Activated T-helper 1 cell treated with anti-CD3 and anti-CD28 coated beads, Interleukin-12 subunit alpha, Interleukin-12 subunit beta, Interleukin-2, Interleukin-4 antibody, amounts not matched to agents 30 ng/mL and 10 ng/mL and 1 ng/mL, durations not matched to agents 14 hours and 24 hours and 36 hours (primary cell): Measurements from ENCODE around the gene TNFSF8. TPM values are rescaled to one million over a fixed set of nuclear protein-coding genes. Genes with fewer than 3 reads are reported as not detected.

ENCODE experiments used
- DNase-seq: peaks from one replicate; pipeline ENCODE4 v3.0.0; 2021; ENCODE audit warnings: low spot score
- H3K27ac Mint-ChIP-seq: one replicate; pipeline ENCODE4 v1.8.0; 2021; ENCODE audit warnings: mild to moderate bottlenecking, mixed read lengths
- H3K27me3 Mint-ChIP-seq: one replicate; pipeline ENCODE4 v1.8.0; 2022; ENCODE audit warnings: mild to moderate bottlenecking, moderate library complexity, mixed read lengths; ENCODE audit not compliant: insufficient read depth
- H3K36me3 Mint-ChIP-seq: one replicate; pipeline ENCODE4 v1.8.0; 2021; ENCODE audit warnings: low read depth, mixed read lengths
- H3K4me1 Mint-ChIP-seq: one replicate; pipeline ENCODE4 v1.8.0; 2021; ENCODE audit warnings: low read depth, mixed read lengths
- H3K4me3 Mint-ChIP-seq: one replicate; pipeline ENCODE4 v1.8.0; 2021; ENCODE audit warnings: mild to moderate bottlenecking, moderate library complexity, mixed read lengths
- H3K9me3 Mint-ChIP-seq: one replicate; pipeline ENCODE4 v1.8.0; 2021; ENCODE audit warnings: mixed read lengths
- intact Hi-C: fragments of 100-400 bp; cut with micrococcal nuclease; formaldehyde crosslinking; loops from one replicate; pipeline ENCODE4 v1.15.1; 2024
- total RNA-seq: library from RNA; stranded (reverse); gene quantifications from 2 replicates; pipeline ENCODE4 v1.2.3, GENCODE V29; 2022

TNFSF8 gene
- total RNA-seq, 1 donor from 2014 or later: 200 TPM

- H3K4me3 Mint-ChIP-seq: no peak overlapping the region
- intact Hi-C loops: no loop called here
- H3K9me3 Mint-ChIP-seq: no peaks in the 10 kb centered on the region
- peaks cover 90% of the 10 kb centered on the region for H3K4me1 Mint-ChIP-seq
- H3K27ac Mint-ChIP-seq: peak overlapping the region; percentile 97
- DNase-seq: no peak
- H3K27me3 Mint-ChIP-seq: no peaks in the 10 kb centered on the region
- H3K36me3 Mint-ChIP-seq: peaks cover 84% of the 10 kb centered on the region
These were observed 19.9 kb downstream of the TNFSF8 start for GRCh38 chr9:114910541-114910940.

GRCh38 chr9:114909661-114910060 is 20.7 kb downstream of the TNFSF8 start:
- Mint-ChIP-seq H3K27me3 (no peaks in the 10 kb centered on the region), H3K4me1 (peaks cover 81% of the 10 kb centered on the region), H3K4me3 (peak overlapping the region; percentile 64), H3K9me3 (no peaks in the 10 kb centered on the region), H3K36me3 (peaks cover 82% of the 10 kb centered on the region), H3K27ac (peak overlapping the region; percentile 97)
- no peak for DNase-seq
- intact Hi-C loops: loop anchor here (1.0 to 10.0 kb wide), 7 partner anchors 15 to 615 kb away; partner anchors contain the start of gene TNFSF8

- H3K9me3 Mint-ChIP-seq: no peaks in the 10 kb centered on the region
- H3K4me1 Mint-ChIP-seq: peaks cover 74% of the 10 kb centered on the region
- peaks cover 83% of the 10 kb centered on the region for H3K36me3 Mint-ChIP-seq
- no peaks in the 10 kb centered on the region for H3K27me3 Mint-ChIP-seq
- intact Hi-C loops: loop anchor here (1.0 to 10.0 kb wide), 14 partner anchors 10 to 616 kb away; partner anchors contain the start of genes TNFSF15 and TNFSF8
- peak overlapping the region; percentile 97 for H3K27ac Mint-ChIP-seq
- peak overlapping the region; percentile 64 for H3K4me3 Mint-ChIP-seq
- no peak for DNase-seq
These were observed 21.5 kb downstream of the TNFSF8 start for GRCh38 chr9:114908805-114909448.

GRCh38 chr9:114908104-114908622 is 22.2 kb downstream of the TNFSF8 start:
- Mint-ChIP-seq H3K4me3 (peak overlapping the region; percentile 64), H3K9me3 (no peaks in the 10 kb centered on the region), H3K36me3 (peaks cover 83% of the 10 kb centered on the region), H3K27ac (peak overlapping the region; percentile 97), H3K27me3 (no peaks in the 10 kb centered on the region), H3K4me1 (peaks cover 66% of the 10 kb centered on the region)
- intact Hi-C loops: loop anchor here (1.0 to 10.0 kb wide), 11 partner anchors 11 to 617 kb away; partner anchors contain the start of gene TNFSF15
- DNase-seq: peak; percentile 58

- Mint-ChIP-seq H3K4me1 (peaks cover 55% of the 10 kb centered on the region), H3K27ac (peak overlapping the region; percentile 97), H3K36me3 (peaks cover 82% of the 10 kb centered on the region), H3K27me3 (no peaks in the 10 kb centered on the region), H3K4me3 (peak overlapping the region; percentile 67), H3K9me3 (no peaks in the 10 kb centered on the region)
- intact Hi-C loops: loop anchor here (1.0 to 10.0 kb wide), 3 partner anchors 168 to 618 kb away; no protein-coding TSS in a partner anchor
- DNase-seq: no peak
These were observed 23.3 kb downstream of the TNFSF8 start for GRCh38 chr9:114906922-114907571.

- Mint-ChIP-seq H3K27ac (peak overlapping the region; percentile 82), H3K27me3 (no peaks in the 10 kb centered on the region), H3K36me3 (peaks cover 84% of the 10 kb centered on the region), H3K4me3 (peak overlapping the region; percentile 48), H3K9me3 (no peaks in the 10 kb centered on the region), H3K4me1 (peaks cover 38% of the 10 kb centered on the region)
- intact Hi-C loops: loop anchor here (10.0 kb wide), 2 partner anchors 421 to 619 kb away; no protein-coding TSS in a partner anchor
- no peak for DNase-seq
These were observed 25.0 kb downstream of the TNFSF8 start for GRCh38 chr9:114905170-114905940.

GRCh38 chr9:114902786-114903524 is 27.4 kb downstream of the TNFSF8 start:
- H3K4me3 Mint-ChIP-seq: peak overlapping the region; percentile 83
- DNase-seq: peak; percentile 24
- peak overlapping the region; percentile 94 for H3K27ac Mint-ChIP-seq
- H3K4me1 Mint-ChIP-seq: peaks cover 14% of the 10 kb centered on the region
- intact Hi-C loops: loop anchor here (1.0 to 10.0 kb wide), 5 partner anchors 9 to 622 kb away; partner anchors contain the start of genes AKNA and TNFSF15
- H3K9me3 Mint-ChIP-seq: no peaks in the 10 kb centered on the region
- peaks cover 66% of the 10 kb centered on the region for H3K36me3 Mint-ChIP-seq
- H3K27me3 Mint-ChIP-seq: no peaks in the 10 kb centered on the region

- peaks cover 3% of the 10 kb centered on the region for H3K4me1 Mint-ChIP-seq
- peak overlapping the region; percentile 82 for H3K27ac Mint-ChIP-seq
- H3K4me3 Mint-ChIP-seq: peak overlapping the region; percentile 31
- no peaks in the 10 kb centered on the region for H3K9me3 Mint-ChIP-seq
- H3K36me3 Mint-ChIP-seq: peaks cover 58% of the 10 kb centered on the region
- no peaks in the 10 kb centered on the region for H3K27me3 Mint-ChIP-seq
- no peak for DNase-seq
- intact Hi-C loops: loop anchor here (5.0 to 10.0 kb wide), 3 partner anchors 416 to 624 kb away; partner anchors contain the start of gene AKNA
These were observed 29.2 kb downstream of the TNFSF8 start for GRCh38 chr9:114900942-114901802.

- no peak for DNase-seq
- peaks cover 15% of the 10 kb centered on the region for H3K4me1 Mint-ChIP-seq
- no peak overlapping the region for H3K4me3 Mint-ChIP-seq
- no peaks in the 10 kb centered on the region for H3K9me3 Mint-ChIP-seq
- peak overlapping the region; percentile 71 for H3K27ac Mint-ChIP-seq
- H3K36me3 Mint-ChIP-seq: peaks cover 60% of the 10 kb centered on the region
- intact Hi-C loops: loop anchor here (5.0 to 10.0 kb wide), 3 partner anchors 415 to 625 kb away; partner anchors contain the start of gene AKNA
- no peaks in the 10 kb centered on the region for H3K27me3 Mint-ChIP-seq
These were observed 30.4 kb downstream of the TNFSF8 start for GRCh38 chr9:114899995-114900394.

- Mint-ChIP-seq H3K27me3 (no peaks in the 10 kb centered on the region), H3K36me3 (peaks cover 61% of the 10 kb centered on the region), H3K4me1 (peaks cover 20% of the 10 kb centered on the region), H3K9me3 (no peaks in the 10 kb centered on the region), H3K27ac (no peak overlapping the region), H3K4me3 (no peak overlapping the region)
- intact Hi-C loops: no loop called here
- no peak for DNase-seq
These were observed 30.9 kb downstream of the TNFSF8 start for GRCh38 chr9:114899461-114899860.

- H3K27ac Mint-ChIP-seq: no peak overlapping the region
- peaks cover 28% of the 10 kb centered on the region for H3K4me1 Mint-ChIP-seq
- no peaks in the 10 kb centered on the region for H3K27me3 Mint-ChIP-seq
- peaks cover 59% of the 10 kb centered on the region for H3K36me3 Mint-ChIP-seq
- no peak overlapping the region for H3K4me3 Mint-ChIP-seq
- intact Hi-C loops: no loop called here
- H3K9me3 Mint-ChIP-seq: no peaks in the 10 kb centered on the region
- peak; percentile 86 for DNase-seq
These were observed 31.6 kb downstream of the TNFSF8 start for GRCh38 chr9:114898741-114899140.
